Measurements from ENCODE around the gene FLAD1.

Gene FLAD1

GRCh38 chr1:155003766-155004351 is 20.7 kb downstream of the FLAD1 start:
- POLR2A ChIA-PET = interaction anchor here (0.7 to 2.1 kb wide), 7 partner anchors 8 to 42 kb away, joined by 3 to 9 read pairs (median 7); partner anchors contain the start of genes FLAD1 and PYGO2
- Histone ChIP-seq H3K36me3 (ENCODE audit: control insufficient read depth in 2 of 2, insufficient read depth in 1 of 2, low read length in 2 of 2) (no peaks in the 10 kb centered on the region), H3K9me3 (ENCODE audit: control insufficient read depth, insufficient read depth, low read depth, low read length) (no peaks in the 10 kb centered on the region), H3K4me1 (ENCODE audit: control insufficient read depth, insufficient read depth, low read length) (peaks cover 13% of the 10 kb centered on the region), H3K4me3 (ENCODE audit: low read depth, low read length) (peak overlapping the region; percentile 50), H3K27ac (ENCODE audit: extremely low read depth, low read depth, low read length) (peak overlapping the region; percentile 87; the same call in 1 of the 2 replicates)
- CTCF ChIA-PET = interaction anchor here (1.1 to 2.1 kb wide), 4 partner anchors 9 to 81 kb away, joined by 3 to 11 read pairs (median 4); partner anchors contain the start of gene ADAM15
- no peak for TF ChIP-seq BCL11A (tag by site-specific recombination; IDR thresholded peaks at IDR 0.05; ENCODE audit: low read depth)
- no peak for TF ChIP-seq HOXC10 (CRISPR knock-in tag; IDR thresholded peaks at IDR 0.05)
- no peak for TF ChIP-seq ZBTB21 (tag by site-specific recombination; IDR thresholded peaks at IDR 0.05)
- TF ChIP-seq PRDM6 (tag by site-specific recombination; IDR thresholded peaks at IDR 0.05) = no peak
- TF ChIP-seq PRDM1 (tag by site-specific recombination; IDR thresholded peaks at IDR 0.05) = no peak
- peak; percentile 95 for TF ChIP-seq ZXDB (tag by site-specific recombination; IDR thresholded peaks at IDR 0.05)
- no peak for TF ChIP-seq MEIS1 (CRISPR knock-in tag; IDR thresholded peaks at IDR 0.05; ENCODE audit: borderline replicate concordance)
- TF ChIP-seq ZNF544 (tag by site-specific recombination; IDR thresholded peaks at IDR 0.05) = no peak
- no peak for TF ChIP-seq TRIM28 (IDR thresholded peaks at IDR 0.05; ENCODE audit: borderline replicate concordance, low read length)
- TF ChIP-seq ZFP41 (tag by site-specific recombination; IDR thresholded peaks at IDR 0.05; ENCODE audit: borderline replicate concordance) = no peak
- TF ChIP-seq ZNF157 (tag by site-specific recombination; IDR thresholded peaks at IDR 0.05) = no peak
- TF ChIP-seq ZNF354C (tag by site-specific recombination; IDR thresholded peaks at IDR 0.05; ENCODE audit: borderline replicate concordance, low read depth) = no peak
- no peak for TF ChIP-seq ZNF792 (tag by site-specific recombination; IDR thresholded peaks at IDR 0.05)
- 0 out of 2 replicates have a peak, but pooled peaks have one; percentile 16 for TF ChIP-seq ZFP69B (tag by site-specific recombination; IDR thresholded peaks at IDR 0.05)
- no peak for TF ChIP-seq KLF17 (tag by site-specific recombination; IDR thresholded peaks at IDR 0.05)
- TF ChIP-seq INSM2 (tag by site-specific recombination; IDR thresholded peaks at IDR 0.05) = no peak
- TF ChIP-seq ZNF501 (tag by site-specific recombination; IDR thresholded peaks at IDR 0.05) = no peak
- TF ChIP-seq ZNF530 (tag by site-specific recombination; IDR thresholded peaks at IDR 0.05; ENCODE audit: low read depth) = no peak
- TF ChIP-seq ZNF350 (tag by site-specific recombination; IDR thresholded peaks at IDR 0.05) = no peak
- no peak for TF ChIP-seq REPIN1 (tag by site-specific recombination; IDR thresholded peaks at IDR 0.05; ENCODE audit: low read depth)
- TF ChIP-seq IKZF3 (tag by site-specific recombination; IDR thresholded peaks at IDR 0.05) = no peak
- TF ChIP-seq KLF9 (tag by site-specific recombination; IDR thresholded peaks at IDR 0.05; ENCODE audit: low read depth) = peak; percentile 51
- no peak for TF ChIP-seq ZNF426 (tag by site-specific recombination; IDR thresholded peaks at IDR 0.05)
- TF ChIP-seq ZNF830 (tag by site-specific recombination; IDR thresholded peaks at IDR 0.05; ENCODE audit: low read depth) = no peak
- TF ChIP-seq ZNF600 (tag by site-specific recombination; IDR thresholded peaks at IDR 0.05) = no peak
- TF ChIP-seq KLF8 (tag by site-specific recombination; IDR thresholded peaks at IDR 0.05) = peak; percentile 47; the same call in 1 of the 2 replicates
- no peak for TF ChIP-seq PRDM2 (tag by site-specific recombination; IDR thresholded peaks at IDR 0.05; ENCODE audit: borderline replicate concordance)
- peak; percentile 96 for TF ChIP-seq EGR2 (tag by site-specific recombination; IDR thresholded peaks at IDR 0.05; ENCODE audit: low read depth)
- TF ChIP-seq ZNF433 (tag by site-specific recombination; IDR thresholded peaks at IDR 0.05; ENCODE audit: low read depth) = no peak
- no peak for TF ChIP-seq ZNF571 (tag by site-specific recombination; IDR thresholded peaks at IDR 0.05)

All from HEK293 (cell line).